Bronchial epithelial cell (primary cell): ENCODE measurements around the gene GPR55. TPM values are rescaled to one million over a fixed set of nuclear protein-coding genes. Genes with fewer than 3 reads are reported as not detected.
A peak's percentile ranks its signal among the peaks of the same experiment; 100 is the strongest.

Experiments
- DNase-seq: peaks from one replicate; pipeline ENCODE4 v3.0.0-alpha.2; 2010; ENCODE audit warnings: low read depth
- FAIRE-seq: peaks from 2 replicates; lab custom pipeline; 2011; peaks lifted over from hg19 to GRCh38; lab: Jason Lieb, UNC
- H3K27me3 ChIP-seq: 2 replicates; pipeline ENCODE4 v1.5.1; 2011; ENCODE audit warnings: low read length; ENCODE audit not compliant: control insufficient read depth, insufficient read depth
- H3K36me3 ChIP-seq: 2 replicates; pipeline ENCODE4 v1.5.1; 2011; ENCODE audit warnings: low read length; ENCODE audit not compliant: control insufficient read depth, insufficient read depth
- H3K4me3 ChIP-seq: 2 replicates; pipeline ENCODE4 v1.5.1; 2011; ENCODE audit warnings: mild to moderate bottlenecking, low read depth, low read length, control low read depth
- CTCF ChIP-seq: IDR thresholded peaks from 2 replicates; pipeline ENCODE4 v1.5.1; 2011; ENCODE audit warnings: mild to moderate bottlenecking, moderate library complexity, low read length, control low read depth, inconsistent platforms; ENCODE audit not compliant: insufficient read depth, severe bottlenecking
- total RNA-seq: library from RNA; depleted of rRNA; stranded (reverse); fragments of >200 nt; gene quantifications from 2 replicates; pipeline ENCODE4 v1.2.1, GENCODE V29; 2014

Gene GPR55
- total RNA-seq, 1 donor from 2014 or later, result not detected

GRCh38 chr2:230947235-230947576, 22.2 kb upstream of the GPR55 start:
- H3K36me3 ChIP-seq, result no peaks in the 10 kb centered on the region
- H3K4me3 ChIP-seq, result no peak overlapping the region
- H3K27me3 ChIP-seq, result no peaks in the 10 kb centered on the region
- FAIRE-seq (no peak), DNase-seq (no peak)
- no peak for TF ChIP-seq CTCF

DNA sequence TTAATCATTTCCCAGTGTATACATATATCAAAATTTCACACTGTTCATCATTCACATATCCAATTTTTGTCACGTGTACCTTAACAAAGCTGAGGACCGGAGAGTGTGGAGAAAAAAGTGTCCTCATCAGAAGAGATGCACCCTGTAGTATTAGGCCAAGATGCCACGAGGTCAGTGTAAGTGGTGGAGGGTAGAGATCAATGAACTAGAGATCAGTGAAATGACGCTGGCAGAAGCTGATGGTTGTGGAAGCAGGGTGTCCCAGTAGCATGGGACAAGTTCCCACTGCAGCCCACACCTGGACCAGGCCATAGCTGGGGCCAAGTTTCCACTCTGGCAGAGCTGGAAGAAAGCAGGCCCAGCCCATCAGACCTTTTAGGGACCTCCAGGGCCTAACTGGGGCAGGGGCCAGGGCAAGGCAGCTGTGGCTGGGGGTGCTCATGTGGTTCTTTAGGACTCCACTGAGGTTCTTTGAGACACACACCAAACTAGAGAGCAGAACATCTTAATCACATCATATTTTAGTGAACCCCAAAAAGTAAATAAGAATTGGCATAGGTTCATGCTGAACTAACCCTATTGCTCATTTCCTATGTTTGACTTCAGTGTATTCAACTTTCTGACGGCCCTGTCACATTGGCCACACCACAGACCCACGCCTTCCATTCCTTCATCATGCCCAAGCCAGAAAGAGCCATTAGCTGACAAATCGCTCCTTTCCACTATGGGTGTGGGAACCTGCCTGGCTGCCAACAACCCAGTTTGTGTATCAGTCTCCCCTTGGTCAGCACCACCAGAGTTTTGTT, 21.6 kb upstream of the GPR55 start:
- H3K27me3 ChIP-seq, result no peaks in the 10 kb centered on the region
- no peak for TF ChIP-seq CTCF
- FAIRE-seq (peak; percentile 7), DNase-seq (no peak)
- H3K36me3 ChIP-seq, result no peaks in the 10 kb centered on the region
- no peak overlapping the region for H3K4me3 ChIP-seq

- Histone ChIP-seq H3K27me3 (no peaks in the 10 kb centered on the region), H3K36me3 (no peaks in the 10 kb centered on the region)
- DNase-seq, result no peak
These were observed 19.8 kb upstream of the GPR55 start for GRCh38 chr2:230944757-230945372.

DNA sequence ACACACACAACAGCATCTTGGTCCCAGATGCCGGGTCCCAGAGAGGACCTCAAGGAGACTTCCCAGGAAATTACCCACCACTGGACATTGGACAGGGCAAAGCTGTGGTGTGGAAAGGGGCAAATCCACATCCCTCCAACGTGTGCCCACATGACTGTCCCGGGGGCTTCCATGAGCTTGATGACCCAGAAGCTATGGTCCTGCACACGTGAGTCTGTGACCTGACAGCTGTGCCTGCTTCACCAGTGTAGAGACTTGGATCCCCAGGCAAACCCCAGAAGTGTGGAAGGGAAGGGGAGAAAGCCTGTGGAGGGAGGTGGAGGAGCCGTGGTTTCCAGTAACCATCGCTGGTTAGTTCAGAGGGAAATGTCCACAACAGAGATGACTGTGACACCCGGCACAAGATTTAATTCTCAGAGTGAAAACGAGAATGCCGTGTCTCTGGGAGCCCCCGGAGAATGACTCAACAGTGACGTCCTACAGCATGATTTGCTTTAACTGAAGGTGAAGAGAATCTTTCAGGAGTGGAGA, 19.1 kb upstream of the GPR55 start:
- Histone ChIP-seq H3K4me3 (no peak overlapping the region), H3K36me3 (no peaks in the 10 kb centered on the region), H3K27me3 (no peaks in the 10 kb centered on the region)
- TF ChIP-seq CTCF, result no peak
- FAIRE-seq, result no peak
- no peak for DNase-seq

More at GRCh38 chr2:230944757-230945372, 19.8 kb upstream of the GPR55 start:
- no peak overlapping the region for H3K4me3 ChIP-seq
- no peak for TF ChIP-seq CTCF
- FAIRE-seq, result no peak

GRCh38 chr2:230942920-230943896, 18.2 kb upstream of the GPR55 start:
- no peaks in the 10 kb centered on the region for H3K27me3 ChIP-seq
- no peak for TF ChIP-seq CTCF
- no peak overlapping the region for H3K4me3 ChIP-seq
- DNase-seq (no peak), FAIRE-seq (peak; percentile 68)
- H3K36me3 ChIP-seq, result no peaks in the 10 kb centered on the region
